ENCODE measurements around the gene RASAL2.
"Not testable (repeated sequence)": the region's sequence is repeated elsewhere in the genome, so short reads cannot be mapped to it uniquely, and the experiment has no call there.

Gene RASAL2

GRCh38 chr1:178374016-178374415, 280.1 kb downstream of the RASAL2 start:
- TF ChIP-seq ZNF274 (IDR thresholded peaks at IDR 0.05; ENCODE audit: low read depth, low read length) = no peak
- no peak overlapping the region for H3K4me3 ChIP-seq (ENCODE audit: low read length)

DNA sequence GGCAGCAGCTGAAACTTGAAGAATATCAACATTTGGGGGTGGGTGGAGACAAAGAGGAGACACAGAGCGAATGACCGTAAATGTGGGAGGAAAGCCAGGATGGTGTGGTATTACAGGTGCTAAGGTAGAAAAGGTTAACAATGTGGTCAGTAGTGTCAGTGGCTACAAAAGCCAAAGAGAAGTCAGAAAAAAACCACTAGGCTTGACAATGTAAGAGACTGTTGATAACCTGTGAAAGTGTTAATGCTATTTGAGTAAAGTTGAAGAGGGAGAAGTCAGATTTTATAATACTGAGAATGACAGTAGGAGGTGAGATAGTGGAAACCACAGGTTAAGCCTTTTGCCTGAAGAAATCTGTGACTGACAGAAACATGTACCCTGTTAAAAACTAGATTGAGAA, 282.1 kb downstream of the RASAL2 start:
- no peak overlapping the region for H3K4me3 ChIP-seq (ENCODE audit: low read length)
- TF ChIP-seq ZNF274 (IDR thresholded peaks at IDR 0.05; ENCODE audit: low read depth, low read length) = no peak

DNA sequence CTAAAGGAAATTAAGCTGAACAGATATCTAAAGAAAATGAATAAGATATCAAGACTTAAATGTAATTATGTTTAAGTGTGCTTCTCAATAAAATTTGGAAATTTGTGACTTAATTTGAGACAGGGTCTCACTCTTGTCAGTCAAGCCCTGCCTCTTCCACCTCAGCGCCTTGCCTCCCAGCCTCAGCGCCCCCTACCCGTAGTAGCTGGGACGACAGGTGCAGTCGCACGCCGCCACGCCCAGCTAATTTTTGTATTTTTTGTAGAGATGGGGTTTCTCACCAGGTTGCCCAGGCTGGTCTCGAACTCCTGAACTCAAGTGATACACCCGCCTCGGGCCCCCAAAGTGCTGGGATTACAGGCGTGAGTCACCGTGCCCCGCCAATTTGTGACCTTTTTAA, 285.9 kb downstream of the RASAL2 start:
- TF ChIP-seq ZNF274 (IDR thresholded peaks at IDR 0.05; ENCODE audit: low read depth, low read length) = no peak

GRCh38 chr1:178382372-178382771, 288.5 kb downstream of the RASAL2 start:
- no peak for TF ChIP-seq ZNF274 (IDR thresholded peaks at IDR 0.05; ENCODE audit: low read depth, low read length)
- no peak overlapping the region for H3K4me3 ChIP-seq (ENCODE audit: low read length)

More for the DNA sequence above, 285.9 kb downstream of the RASAL2 start:
- H3K4me3 ChIP-seq (ENCODE audit: low read length) = no peak overlapping the region

DNA sequence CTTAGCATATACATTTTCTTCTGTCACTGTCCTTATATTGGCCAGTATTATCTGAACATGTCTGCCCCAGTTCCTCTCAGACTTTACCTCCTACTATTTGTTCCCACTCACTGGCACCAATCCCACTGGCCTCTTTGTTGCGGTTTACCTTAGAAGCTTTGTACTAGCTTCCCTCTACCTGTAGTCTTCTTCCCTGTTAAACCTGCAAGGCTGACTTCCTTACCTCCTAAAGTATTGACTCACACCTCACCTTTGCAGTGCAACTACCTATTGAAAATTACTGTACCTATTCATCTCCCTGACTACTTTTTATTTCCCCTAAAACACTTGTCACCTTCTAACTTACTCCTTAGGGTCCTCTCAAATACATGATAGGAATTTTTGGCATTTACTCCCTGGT, 291.8 kb downstream of the RASAL2 start:
- TF ChIP-seq ZNF274 (IDR thresholded peaks at IDR 0.05; ENCODE audit: low read depth, low read length) = no peak
- H3K4me3 ChIP-seq (ENCODE audit: low read length) = no peak overlapping the region

DNA sequence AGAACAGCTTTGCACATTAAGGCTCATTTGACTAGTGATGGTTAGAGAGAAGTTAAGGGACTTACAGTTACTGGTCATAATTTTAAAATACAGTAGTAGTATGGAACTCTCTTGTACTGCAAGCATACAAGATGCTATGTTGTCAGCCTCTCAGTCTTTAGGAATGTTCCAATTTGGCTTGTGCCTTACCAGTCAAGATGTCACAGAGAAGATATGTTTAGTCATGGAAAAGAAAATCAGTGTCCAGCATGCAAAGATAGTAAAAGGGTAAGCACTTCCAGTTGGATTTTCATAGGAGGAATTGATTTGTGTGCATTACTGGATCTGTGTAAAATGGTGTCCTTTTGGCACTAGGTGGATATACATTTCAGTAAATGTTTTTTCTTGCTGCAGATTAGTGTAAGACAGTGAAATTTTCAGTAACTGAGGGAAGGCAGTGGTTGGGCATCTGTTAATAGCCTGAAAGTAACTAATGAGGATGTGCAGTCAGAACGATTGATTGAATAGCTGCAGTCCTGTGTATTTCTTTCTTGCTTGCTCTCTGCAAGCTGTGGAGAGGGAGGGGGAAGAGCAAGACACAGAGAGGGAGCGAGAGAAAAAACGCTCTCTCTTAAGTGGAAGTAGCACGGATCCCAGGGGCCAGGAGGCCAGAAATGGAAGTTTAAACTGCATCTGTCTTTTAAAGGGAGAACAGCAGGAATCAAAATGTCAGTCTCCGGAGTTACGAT, 294.7 kb downstream of the RASAL2 start:
- H3K4me3 ChIP-seq (ENCODE audit: low read length) = no peak overlapping the region
- no peak for TF ChIP-seq ZNF274 (IDR thresholded peaks at IDR 0.05; ENCODE audit: low read depth, low read length)

DNA sequence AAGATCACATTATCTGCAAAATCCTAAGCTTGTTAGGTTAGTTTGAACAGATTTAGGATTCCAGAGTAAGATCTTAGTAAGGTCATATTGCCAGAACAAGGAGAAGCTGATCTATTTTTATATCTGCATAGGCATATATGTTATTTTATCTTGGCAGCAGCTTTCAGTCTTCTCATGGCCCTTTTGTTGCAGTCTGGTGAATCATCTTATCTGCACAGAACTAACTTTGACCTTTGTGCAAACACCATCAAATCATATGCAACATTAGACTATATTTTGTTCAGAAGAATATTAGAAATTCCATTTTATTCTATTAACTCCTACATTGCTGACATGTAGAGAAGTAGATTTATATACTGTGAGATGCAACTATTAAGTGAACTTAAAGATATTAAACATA, 295.5 kb downstream of the RASAL2 start:
- TF ChIP-seq ZNF274 (IDR thresholded peaks at IDR 0.05; ENCODE audit: low read depth, low read length) = no peak
- no peak overlapping the region for H3K4me3 ChIP-seq (ENCODE audit: low read length)

- H3K4me3 ChIP-seq (ENCODE audit: low read length) = not testable (repeated sequence)
Measured at GRCh38 chr1:178390280-178390679, 296.4 kb downstream of the RASAL2 start.

DNA sequence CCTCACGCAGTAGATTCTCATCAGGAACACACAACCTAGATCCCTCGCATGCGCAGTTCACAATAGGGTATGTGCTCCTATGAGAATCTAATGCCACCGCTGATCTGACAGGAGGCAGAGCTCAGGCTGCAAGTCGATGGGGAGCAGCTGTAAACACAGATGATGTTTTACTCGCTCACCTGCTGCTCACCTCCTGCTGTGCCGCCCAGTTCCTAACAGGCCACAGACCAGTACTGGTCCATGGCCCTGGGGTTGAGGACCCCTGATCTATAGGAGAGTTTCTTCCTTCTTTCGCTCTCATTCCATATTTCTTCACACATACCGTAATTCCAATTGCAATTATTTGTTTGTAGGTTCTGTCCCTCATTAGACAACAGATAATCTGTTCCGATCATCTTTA, 299.5 kb downstream of the RASAL2 start:
- H3K4me3 ChIP-seq (ENCODE audit: low read length) = no peak overlapping the region
- TF ChIP-seq ZNF274 (IDR thresholded peaks at IDR 0.05; ENCODE audit: low read depth, low read length) = no peak

- TF ChIP-seq ZNF274 (IDR thresholded peaks at IDR 0.05; ENCODE audit: low read depth, low read length) = no peak
- no peak overlapping the region for H3K4me3 ChIP-seq (ENCODE audit: low read length)
Measured at GRCh38 chr1:178396789-178397188, 302.9 kb downstream of the RASAL2 start.

DNA sequence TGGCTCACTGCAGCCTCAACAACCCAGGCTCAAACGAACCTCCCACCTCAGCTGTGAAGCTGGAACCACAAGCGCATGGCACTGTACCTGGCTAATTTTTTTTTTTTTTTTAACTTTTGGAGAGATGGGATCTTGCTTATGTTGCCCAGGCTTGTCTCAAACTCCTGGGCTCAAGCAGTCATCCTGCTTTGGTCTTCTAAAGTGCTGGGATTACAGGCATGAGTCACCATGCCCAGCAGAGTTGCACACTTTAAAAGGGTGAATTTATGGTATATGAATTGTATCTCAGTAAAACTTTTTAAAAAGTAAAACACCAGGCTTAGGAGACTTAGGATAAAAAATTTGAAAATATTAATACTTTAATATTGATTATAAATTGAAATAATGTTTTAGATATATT, 303.8 kb downstream of the RASAL2 start:
- TF ChIP-seq ZNF274 (IDR thresholded peaks at IDR 0.05; ENCODE audit: low read depth, low read length) = no peak
- H3K4me3 ChIP-seq (ENCODE audit: low read length) = no peak overlapping the region

DNA sequence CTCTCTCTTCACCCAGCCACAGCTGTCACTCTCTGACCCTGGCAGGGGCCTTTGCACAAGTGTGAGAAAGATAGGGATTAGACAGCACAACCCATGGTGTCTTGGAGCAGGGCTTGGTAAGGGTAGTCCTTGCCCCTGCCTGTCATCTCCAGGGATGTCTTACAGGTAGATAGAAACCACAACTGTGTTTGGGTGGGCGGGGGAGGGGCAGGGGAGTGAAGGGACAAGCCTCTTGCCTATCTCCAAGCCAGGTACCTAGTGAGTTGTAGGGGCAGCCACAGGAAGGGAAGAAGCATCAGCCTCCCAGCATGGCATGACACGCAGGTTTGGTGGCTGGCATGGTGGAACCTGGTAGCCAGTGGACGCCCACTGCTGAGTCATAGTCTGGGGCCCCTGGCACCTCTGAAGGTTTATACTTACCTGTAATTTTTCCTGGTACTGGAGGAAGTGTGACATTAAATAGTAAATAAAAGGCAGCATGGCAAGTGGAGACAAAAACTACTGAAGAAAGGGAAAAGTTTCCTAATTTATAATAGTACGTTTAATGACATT, 305.3 kb downstream of the RASAL2 start:
- H3K4me3 ChIP-seq (ENCODE audit: low read length) = no peak overlapping the region
- no peak for TF ChIP-seq ZNF274 (IDR thresholded peaks at IDR 0.05; ENCODE audit: low read depth, low read length)

DNA sequence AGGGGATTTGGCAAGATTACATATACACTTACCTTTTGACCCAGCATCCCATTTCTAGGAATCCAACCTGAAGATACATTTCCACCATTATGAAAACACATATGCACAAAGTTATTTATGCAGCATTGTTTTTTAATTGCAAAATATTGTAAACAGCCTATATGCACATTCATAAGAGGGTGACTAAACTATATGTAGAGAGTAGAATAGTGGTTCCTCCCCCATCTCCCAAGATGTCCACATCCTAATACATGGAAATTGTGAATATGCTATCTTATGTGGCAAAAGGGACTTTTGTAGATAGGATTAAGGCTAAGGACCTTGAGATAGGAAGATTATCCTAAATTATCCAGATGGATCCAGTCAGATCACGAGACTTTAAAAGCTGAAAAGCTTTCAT, 311.2 kb downstream of the RASAL2 start:
- no peak overlapping the region for H3K4me3 ChIP-seq (ENCODE audit: low read length)

DNA sequence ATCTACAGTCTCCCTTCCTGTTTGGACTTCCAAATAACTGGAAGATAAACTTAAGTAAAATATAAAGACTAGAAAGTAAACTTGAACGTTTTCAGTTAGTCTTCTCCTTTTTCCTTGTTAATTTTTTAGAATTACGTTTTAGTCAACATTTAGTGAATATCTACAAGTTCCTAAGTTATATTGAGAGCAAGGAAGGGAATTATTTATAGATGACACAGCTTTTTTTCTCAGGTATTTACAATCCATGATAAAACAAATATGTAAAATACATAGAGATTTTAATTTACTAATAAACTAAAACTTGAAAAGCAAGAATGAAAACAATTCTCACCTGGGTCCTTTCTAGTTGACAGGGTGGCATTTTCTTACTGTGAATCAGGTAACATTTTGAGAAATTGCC, 313.3 kb downstream of the RASAL2 start:
- H3K4me3 ChIP-seq (ENCODE audit: low read length) = no peak overlapping the region
- TF ChIP-seq ZNF274 (IDR thresholded peaks at IDR 0.05; ENCODE audit: low read depth, low read length) = no peak

More for the DNA sequence above, 311.2 kb downstream of the RASAL2 start:
- TF ChIP-seq ZNF274 (IDR thresholded peaks at IDR 0.05; ENCODE audit: low read depth, low read length) = no peak

- no peak for TF ChIP-seq ZNF274 (IDR thresholded peaks at IDR 0.05; ENCODE audit: low read depth, low read length)
- no peak overlapping the region for H3K4me3 ChIP-seq (ENCODE audit: low read length)
Measured at GRCh38 chr1:178407655-178408054, 313.8 kb downstream of the RASAL2 start.

DNA sequence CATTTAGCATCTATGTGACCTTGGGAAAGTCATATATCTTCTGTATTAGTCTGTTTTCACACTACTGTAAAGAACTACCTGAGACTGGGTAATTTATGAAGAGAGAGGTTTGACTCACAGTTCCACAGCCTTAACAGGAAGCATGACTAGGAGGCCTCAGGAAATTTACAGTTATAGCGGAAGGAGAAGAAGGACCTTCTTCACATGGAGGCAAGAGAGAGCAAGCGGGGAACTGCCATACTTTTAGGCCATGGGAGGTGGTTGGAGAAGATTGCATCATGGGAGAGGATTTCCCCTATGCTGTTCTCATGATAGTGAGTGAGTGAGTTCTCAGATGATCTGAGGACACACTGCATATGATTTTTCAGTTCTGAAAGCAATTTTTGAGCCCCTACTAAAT, 315.0 kb downstream of the RASAL2 start:
- TF ChIP-seq ZNF274 (IDR thresholded peaks at IDR 0.05; ENCODE audit: low read depth, low read length) = peak; percentile 36; the same call in 1 of the 2 replicates
- H3K4me3 ChIP-seq (ENCODE audit: low read length) = no peak overlapping the region
